Measurements from ENCODE around the gene SDK1. TPM values are rescaled to one million over a fixed set of nuclear protein-coding genes. Genes with fewer than 3 reads are reported as not detected.

The SDK1 gene
- total RNA-seq, 1 donor from 2014 or later = 16.7 TPM

GRCh38 chr7:3908153-3908552 lies 607.1 kb downstream of the SDK1 start:
- Histone ChIP-seq H3K27ac (no peak overlapping the region), H3K27me3 (no peaks in the 10 kb centered on the region), H3K36me3 (no peaks in the 10 kb centered on the region), H3K9me3 (no peaks in the 10 kb centered on the region), H3K4me3 (no peak overlapping the region), H3K4me1 (no peaks in the 10 kb centered on the region)
- intact Hi-C loops (cut with DNase I) = loop anchor here (5.0 kb wide), 1 partner anchor 1176 kb away; no protein-coding TSS in a partner anchor
- TF ChIP-seq POLR2AphosphoS5 (IDR thresholded peaks at IDR 0.05; ENCODE audit: insufficient read depth in 1 of 2, low read depth in 1 of 2) (no peak), POLR2A (IDR thresholded peaks at IDR 0.05) (no peak), CTCF (IDR thresholded peaks at IDR 0.05) (no peak)
- DNase-seq (ENCODE audit: extremely low spot score in 2 of 2) = no peak

GRCh38 chr7:3909128-3909527 lies 608.1 kb downstream of the SDK1 start:
- no peak for TF ChIP-seq CTCF (IDR thresholded peaks at IDR 0.05)
- Histone ChIP-seq H3K36me3 (no peaks in the 10 kb centered on the region), H3K9me3 (no peaks in the 10 kb centered on the region), H3K27me3 (no peaks in the 10 kb centered on the region), H3K4me3 (no peak overlapping the region), H3K4me1 (no peaks in the 10 kb centered on the region), H3K27ac (no peak overlapping the region)
- no peak for DNase-seq (ENCODE audit: extremely low spot score in 2 of 2)
- intact Hi-C loops (cut with DNase I) = loop anchor here (5.0 kb wide), 1 partner anchor 1177 kb away; no protein-coding TSS in a partner anchor

- H3K9me3 ChIP-seq = no peaks in the 10 kb centered on the region
- no peaks in the 10 kb centered on the region for H3K4me1 ChIP-seq
- intact Hi-C loops (cut with DNase I) = no loop called here
- TF ChIP-seq CTCF (IDR thresholded peaks at IDR 0.05) (no peak), POLR2A (IDR thresholded peaks at IDR 0.05) (no peak), POLR2AphosphoS5 (IDR thresholded peaks at IDR 0.05; ENCODE audit: insufficient read depth in 1 of 2, low read depth in 1 of 2) (no peak)
- DNase-seq (ENCODE audit: extremely low spot score in 2 of 2) = no peak
- no peak overlapping the region for H3K27ac ChIP-seq
- no peak overlapping the region for H3K4me3 ChIP-seq
- no peaks in the 10 kb centered on the region for H3K36me3 ChIP-seq
- no peaks in the 10 kb centered on the region for H3K27me3 ChIP-seq
Measured at GRCh38 chr7:3910054-3910453, 609.0 kb downstream of the SDK1 start.

GRCh38 chr7:3911685-3912084 lies 610.6 kb downstream of the SDK1 start:
- Histone ChIP-seq H3K27ac (no peak overlapping the region), H3K36me3 (no peaks in the 10 kb centered on the region), H3K4me1 (no peaks in the 10 kb centered on the region), H3K9me3 (no peaks in the 10 kb centered on the region), H3K27me3 (no peaks in the 10 kb centered on the region), H3K4me3 (no peak overlapping the region)
- DNase-seq (ENCODE audit: extremely low spot score in 2 of 2) = peak in 1 of 2 donors; percentile 65
- intact Hi-C loops (cut with DNase I) = no loop called here
- TF ChIP-seq CTCF (IDR thresholded peaks at IDR 0.05) (no peak), POLR2AphosphoS5 (IDR thresholded peaks at IDR 0.05; ENCODE audit: insufficient read depth in 1 of 2, low read depth in 1 of 2) (no peak), POLR2A (IDR thresholded peaks at IDR 0.05) (no peak)

GRCh38 chr7:3912291-3912690 lies 611.2 kb downstream of the SDK1 start:
- no peaks in the 10 kb centered on the region for H3K27me3 ChIP-seq

More at GRCh38 chr7:3912291-3912690, 611.2 kb downstream of the SDK1 start:
- Histone ChIP-seq H3K27ac (no peak overlapping the region), H3K4me3 (no peak overlapping the region), H3K4me1 (no peaks in the 10 kb centered on the region), H3K9me3 (no peaks in the 10 kb centered on the region), H3K36me3 (no peaks in the 10 kb centered on the region)
- DNase-seq (ENCODE audit: extremely low spot score in 2 of 2) = no peak
- intact Hi-C loops (cut with DNase I) = no loop called here
- TF ChIP-seq CTCF (IDR thresholded peaks at IDR 0.05) (no peak), POLR2A (IDR thresholded peaks at IDR 0.05) (no peak), POLR2AphosphoS5 (IDR thresholded peaks at IDR 0.05; ENCODE audit: insufficient read depth in 1 of 2, low read depth in 1 of 2) (no peak)

Measured in vagina (tissue), 2 donors.